ENCODE results near the gene NIP7. TPM values are rescaled to one million over a fixed set of nuclear protein-coding genes. Genes with fewer than 3 reads are reported as not detected.

NIP7 gene
- polyA plus RNA-seq, 1 donor from 2014 or later, result 22.8 TPM

- peak overlapping the region in 1 of 4 donors; percentile 43 for H3K4me3 Mint-ChIP-seq
- H3K27me3 Mint-ChIP-seq, result no peaks in the 10 kb centered on the region
- H3K4me1 Mint-ChIP-seq, result peaks cover 37 to 44% (median 40%) of the 10 kb centered on the region in 3 donors
- H3K9me3 Mint-ChIP-seq, result no peaks in the 10 kb centered on the region
- H3K27ac Mint-ChIP-seq, result no peak overlapping the region
- H3K36me3 Mint-ChIP-seq, result peaks cover 15% of the 10 kb centered on the region
Measured at GRCh38 chr16:69376393-69377059, 37.0 kb downstream of the NIP7 start.

DNA sequence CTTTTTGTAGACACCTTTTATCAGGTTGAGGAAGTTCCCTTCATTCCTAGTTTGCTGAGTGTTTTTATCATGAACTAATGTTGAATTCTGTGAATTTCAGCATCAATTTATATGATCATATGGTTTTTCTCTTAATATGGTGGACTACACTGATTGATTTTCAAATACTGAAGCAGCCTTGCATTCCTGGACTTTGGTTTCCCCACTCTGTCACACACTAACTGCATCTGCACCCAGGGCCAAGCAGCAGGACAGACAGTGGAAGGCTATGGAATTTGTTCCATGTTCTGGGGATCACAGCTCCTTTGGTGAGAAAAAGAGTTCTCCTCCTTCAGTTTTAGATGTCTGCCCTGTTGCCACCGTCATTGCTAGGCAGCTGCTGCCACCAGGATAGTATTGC lies 38.5 kb downstream of the NIP7 start:
- H3K36me3 Mint-ChIP-seq, result peaks cover 24% of the 10 kb centered on the region
- no peaks in the 10 kb centered on the region for H3K9me3 Mint-ChIP-seq
- H3K4me1 Mint-ChIP-seq, result peaks cover 34 to 40% (median 36%) of the 10 kb centered on the region in 3 donors
- no peaks in the 10 kb centered on the region for H3K27me3 Mint-ChIP-seq
- no peak overlapping the region for H3K4me3 Mint-ChIP-seq
- peak overlapping the region; percentile 63 to 75 (median 74) for H3K27ac Mint-ChIP-seq

DNA sequence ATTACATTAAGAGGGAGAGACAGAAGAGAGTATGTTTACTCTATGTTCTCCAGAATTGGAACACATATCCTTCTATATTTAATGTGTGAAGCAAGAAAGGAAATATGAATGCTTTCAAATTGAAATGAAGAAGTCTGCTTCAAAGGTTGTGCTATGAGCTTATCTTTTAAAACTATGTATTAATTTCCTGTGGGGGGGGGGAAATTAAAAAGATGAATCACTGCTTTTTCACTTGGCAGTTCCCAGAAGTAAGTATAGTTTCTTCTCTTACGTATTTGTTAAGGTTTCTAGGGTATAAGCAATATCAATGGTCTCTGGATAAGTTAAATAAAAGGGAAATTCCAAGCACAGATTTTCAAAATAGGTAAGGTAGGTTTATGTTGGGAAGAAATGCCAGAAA lies 39.2 kb downstream of the NIP7 start:
- H3K4me3 Mint-ChIP-seq, result peak overlapping the region in 2 of 4 donors; percentile 4 to 45
- peak overlapping the region in 2 of 3 donors; percentile 21 to 28 for H3K27ac Mint-ChIP-seq
- peaks cover 32 to 35% (median 33%) of the 10 kb centered on the region in 3 donors for H3K4me1 Mint-ChIP-seq
- no peaks in the 10 kb centered on the region for H3K9me3 Mint-ChIP-seq
- no peaks in the 10 kb centered on the region for H3K27me3 Mint-ChIP-seq
- H3K36me3 Mint-ChIP-seq, result peaks cover 24% of the 10 kb centered on the region

GRCh38 chr16:69381231-69381630 lies 41.7 kb downstream of the NIP7 start:
- H3K27ac Mint-ChIP-seq, result peak overlapping the region; percentile 76 to 80 (median 78)
- H3K36me3 Mint-ChIP-seq, result peaks cover 26% of the 10 kb centered on the region
- peaks cover 33 to 43% (median 42%) of the 10 kb centered on the region in 3 donors for H3K4me1 Mint-ChIP-seq
- no peaks in the 10 kb centered on the region for H3K27me3 Mint-ChIP-seq
- no peaks in the 10 kb centered on the region for H3K9me3 Mint-ChIP-seq
- H3K4me3 Mint-ChIP-seq, result peak overlapping the region in 3 of 4 donors; percentile 23 to 80 (median 70)

DNA sequence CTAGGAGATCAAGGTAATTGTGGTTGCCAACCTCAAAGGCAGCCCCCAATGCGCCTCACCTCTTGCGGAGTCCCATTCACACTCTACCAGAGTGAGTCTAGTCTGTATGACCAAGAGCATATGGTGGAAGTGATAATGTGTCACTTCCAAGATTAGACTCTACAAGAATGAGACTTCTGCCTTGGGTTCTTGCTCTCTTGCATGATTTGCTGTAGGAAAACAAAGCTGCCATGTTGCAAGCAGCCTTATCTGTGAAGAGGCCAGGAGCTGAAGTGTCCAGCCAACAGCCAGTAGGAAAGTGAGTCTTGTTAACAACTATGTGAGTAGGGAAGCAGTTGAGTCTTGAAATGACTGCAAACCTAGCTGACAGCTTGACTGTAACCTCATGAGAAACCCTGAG lies 42.8 kb downstream of the NIP7 start:
- H3K27me3 Mint-ChIP-seq, result no peaks in the 10 kb centered on the region
- peaks cover 34 to 44% (median 42%) of the 10 kb centered on the region in 3 donors for H3K4me1 Mint-ChIP-seq
- no peaks in the 10 kb centered on the region for H3K9me3 Mint-ChIP-seq
- H3K4me3 Mint-ChIP-seq, result peak overlapping the region in 2 of 4 donors; percentile 50 to 64
- peak overlapping the region; percentile 67 to 78 (median 76) for H3K27ac Mint-ChIP-seq
- peaks cover 22% of the 10 kb centered on the region for H3K36me3 Mint-ChIP-seq

DNA sequence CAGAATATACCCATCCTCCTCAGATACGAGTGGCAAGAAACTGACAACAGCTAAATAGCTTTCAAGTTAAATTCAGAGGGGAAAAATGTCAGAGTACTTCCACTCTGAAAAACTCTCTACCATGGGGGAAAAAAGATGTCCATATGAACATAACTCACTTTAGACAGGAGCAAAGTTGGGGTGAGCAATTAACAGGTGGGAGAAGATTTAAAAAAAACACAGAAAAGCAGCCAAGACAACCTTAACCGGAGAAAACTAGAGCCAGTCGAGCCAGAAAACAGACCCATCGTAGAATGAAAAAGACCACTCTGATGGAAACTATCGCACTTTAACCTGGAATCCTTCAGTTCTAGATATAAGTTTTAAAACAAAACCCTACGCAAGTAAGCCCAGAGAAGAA lies 45.4 kb downstream of the NIP7 start:
- no peaks in the 10 kb centered on the region for H3K27me3 Mint-ChIP-seq
- peak overlapping the region; percentile 87 to 96 (median 96) for H3K27ac Mint-ChIP-seq
- H3K9me3 Mint-ChIP-seq, result no peaks in the 10 kb centered on the region
- peaks cover 17% of the 10 kb centered on the region for H3K36me3 Mint-ChIP-seq
- H3K4me3 Mint-ChIP-seq, result peak overlapping the region; percentile 89 to 97 (median 97)
- H3K4me1 Mint-ChIP-seq, result peaks cover 25 to 33% (median 27%) of the 10 kb centered on the region in 3 donors

GRCh38 chr16:69386596-69386995 lies 47.0 kb downstream of the NIP7 start:
- Mint-ChIP-seq H3K36me3 (peaks cover 13% of the 10 kb centered on the region), H3K27me3 (no peaks in the 10 kb centered on the region), H3K4me1 (peaks cover 19 to 30% (median 22%) of the 10 kb centered on the region in 3 donors), H3K4me3 (peak overlapping the region; percentile 89 to 98 (median 97)), H3K9me3 (no peaks in the 10 kb centered on the region), H3K27ac (peak overlapping the region in 2 of 3 donors; percentile 87 to 96)

Other genes starting within 250 kb of the NIP7 start
- 0.09 TPM for gene HAS3, start 234.1 kb upstream of the NIP7 start, polyA plus RNA-seq
- gene CHTF8, start 207.2 kb upstream of the NIP7 start, polyA plus RNA-seq, result 184 TPM
- gene UTP4, start 207.1 kb upstream of the NIP7 start, polyA plus RNA-seq, result 55.0 TPM
- 3.8 TPM for gene SNTB2, start 152.6 kb upstream of the NIP7 start, polyA plus RNA-seq
- 46.3 TPM for gene VPS4A, start 28.4 kb upstream of the NIP7 start, polyA plus RNA-seq
- gene PDF, start 9.2 kb upstream of the NIP7 start, polyA plus RNA-seq, result 20.1 TPM
- 42.9 TPM for gene COG8, start 208 bp upstream of the NIP7 start, polyA plus RNA-seq
- not detected for gene TMED6, start 12.0 kb downstream of the NIP7 start, polyA plus RNA-seq
- gene TERF2, start 46.2 kb downstream of the NIP7 start, polyA plus RNA-seq, result 50.7 TPM
- gene CYB5B, start 84.8 kb downstream of the NIP7 start, polyA plus RNA-seq, result 98.9 TPM
- gene NFAT5, start 226.2 kb downstream of the NIP7 start, polyA plus RNA-seq, result 9.5 TPM

All from IgD-negative memory B cell (primary cell).